HepG2 (cell line): ENCODE results near the gene ATP5F1E. TPM values are rescaled to one million over a fixed set of nuclear protein-coding genes. Genes with fewer than 3 reads are reported as not detected.
A peak's percentile ranks its signal among the peaks of the same experiment; 100 is the strongest.

Experiments
- ATAC-seq: fragments of 200-7000 bp; cut with Tn5 transposase; 3 replicates; pipeline ENCODE4 v1.9.1; 2020; ENCODE audit warnings: mild to moderate bottlenecking, moderate library complexity
- Bru-seq: library from RNA; stranded (reverse); fragments of 400-500 nt; gene quantifications from one replicate; lab custom pipeline; 2021; lab: Mats Ljungman, UMichigan
- BruChase-seq, 2 experiments: library from RNA; stranded (reverse); fragments of 400-500 nt; gene quantifications; one replicate each; lab custom pipeline; 2021; lab: Mats Ljungman, UMichigan
- BruUV-seq: library from RNA; stranded (reverse); fragments of 400-500 nt; replicated peaks from 2 replicates; lab custom pipeline; 2021; lab: Mats Ljungman, UMichigan
- CTCF ChIA-PET: fragments of 300-600 bp; formaldehyde crosslinking; extraction: SDS; loops from one replicate; lab custom pipeline; 2021; ENCODE audit warnings: low total read pairs, inconsistent platforms, low intra/inter-chr PET ratio; lab: Yijun Ruan, JAX
- POLR2A ChIA-PET: fragments of 350-600 bp; sonication (Branson Sonifier 250); formaldehyde crosslinking; loops from one replicate; lab custom pipeline; 2020; ENCODE audit warnings: antibody characterized with exemption, inconsistent platforms; lab: Yijun Ruan, JAX
- DNase-seq: peaks from one replicate; pipeline ENCODE4 v3.0.0-alpha.2; 2015; ENCODE audit warnings: low spot score
- FAIRE-seq: peaks from 3 replicates; lab custom pipeline; 2011; peaks lifted over from hg19 to GRCh38; lab: Jason Lieb, UNC
- H2AFZ ChIP-seq: one replicate; pipeline ENCODE4 v1.6.1; 2011; ENCODE audit warnings: low read length, inconsistent platforms
- H3K27ac ChIP-seq: fragments of 300-600 bp; 3 replicates; pipeline ENCODE4 v1.8.0; 2011; ENCODE audit warnings: mixed run types, mild to moderate bottlenecking, mixed read lengths, low read length, inconsistent platforms; ENCODE audit not compliant: insufficient read depth; ENCODE audit errors: extremely low read length
- H3K27me3 ChIP-seq, 2 experiments: fragments of 200-600 bp in 1 of 2; 2 replicates in 1 of 2; 3 replicates in 1 of 2; pipeline versions ENCODE4 v1.6.0 to v1.8.0; 2011; ENCODE audit warnings: low read length in 2 of 2, mild to moderate bottlenecking in 2 of 2, moderate library complexity in 2 of 2, inconsistent platforms in 1 of 2; ENCODE audit not compliant: insufficient read depth in 2 of 2, control insufficient read depth in 1 of 2
- H3K36me3 ChIP-seq, 2 experiments: fragments of 200-600 bp in 1 of 2; replicated peaks in 1 of 2; 2 replicates in 1 of 2; 3 replicates in 1 of 2; pipeline versions ENCODE4 v1.5.1 to v1.8.0; 2011; ENCODE audit warnings: low read length in 2 of 2, inconsistent platforms in 1 of 2; ENCODE audit not compliant: insufficient read depth in 2 of 2, control insufficient read depth in 1 of 2
- H3K4me1 ChIP-seq: 2 replicates; pipeline ENCODE4 v1.5.1; 2012; ENCODE audit warnings: low read length, inconsistent platforms; ENCODE audit not compliant: insufficient read depth
- H3K4me2 ChIP-seq: 2 replicates; pipeline ENCODE4 v1.6.0; 2011; ENCODE audit warnings: low read depth, low read length, inconsistent platforms
- H3K4me3 ChIP-seq, 3 experiments: fragments of 200-600 bp in 1 of 3; sonication (generic), shearing (Covaris generic) in 1 of 3; replicated peaks in 1 of 3; 2 replicates each; pipeline ENCODE4 v1.5.1; 2011 to 2016; ENCODE audit warnings: low read length in 3 of 3, inconsistent platforms in 2 of 3, low read depth in 2 of 3, mild to moderate bottlenecking in 2 of 3, control low read depth in 1 of 3, mixed read lengths in 1 of 3; ENCODE audit not compliant: insufficient read depth in 1 of 3
- H3K79me2 ChIP-seq: one replicate; pipeline ENCODE4 v1.6.1; 2011; ENCODE audit warnings: low read length, inconsistent platforms; ENCODE audit not compliant: insufficient read depth
- H3K9ac ChIP-seq: 2 replicates; pipeline ENCODE4 v1.6.0; 2011; ENCODE audit warnings: mild to moderate bottlenecking, low read depth, low read length, inconsistent platforms; ENCODE audit not compliant: insufficient read depth
- H3K9me3 ChIP-seq: 2 replicates; pipeline ENCODE4 v1.5.1; 2012; ENCODE audit warnings: mild to moderate bottlenecking, low read length
- H4K20me1 ChIP-seq: 2 replicates; pipeline ENCODE4 v1.6.0; 2011; ENCODE audit warnings: inconsistent platforms, mild to moderate bottlenecking, low read length, moderate library complexity; ENCODE audit not compliant: insufficient read depth
- BHLHE40 ChIP-seq: IDR thresholded peaks from 2 replicates; pipeline ENCODE4 v1.6.1; 2011; ENCODE audit warnings: low read length, improper control_type of control experiment
- HNRNPL ChIP-seq: fragments of 200-400 bp; formaldehyde crosslinking; IDR thresholded peaks from 2 replicates; pipeline ENCODE4 v1.6.1; 2017; ENCODE audit warnings: mild to moderate bottlenecking, low read depth, low read length
- LCORL ChIP-seq, 2 experiments: fragments of 450-650 bp in 1 of 2; sonication (generic) in 1 of 2; formaldehyde crosslinking in 1 of 2; IDR thresholded peaks; 2 replicates each; pipeline versions ENCODE4 v1.5.0 to v1.6.1; 2017 to 2020; ENCODE audit warnings: antibody characterized with exemption in 1 of 2, missing genetic modification reagents in 1 of 2
- RBFOX2 ChIP-seq: fragments of 200-400 bp; formaldehyde crosslinking; IDR thresholded peaks from 2 replicates; pipeline ENCODE4 v1.6.1; 2017; ENCODE audit warnings: low read depth, mild to moderate bottlenecking, low read length
- XRCC5 ChIP-seq: fragments of 200-400 bp; formaldehyde crosslinking; optimal IDR thresholded peaks from 2 replicates; pipeline ENCODE3; 2017; ENCODE audit warnings: mild to moderate bottlenecking, low read length
- ZFP37 ChIP-seq: sonication (generic); formaldehyde crosslinking; IDR thresholded peaks from 2 replicates; pipeline ENCODE4 v1.4.0; 2020; ENCODE audit warnings: missing genetic modification reagents, borderline replicate concordance
- ZFP82 ChIP-seq: sonication (generic); formaldehyde crosslinking; IDR thresholded peaks from 2 replicates; pipeline ENCODE4 v1.5.1; 2020; ENCODE audit warnings: mild to moderate bottlenecking, missing genetic modification reagents, borderline replicate concordance
- ZNF180 ChIP-seq: sonication (generic); formaldehyde crosslinking; IDR thresholded peaks from 2 replicates; pipeline ENCODE4 v1.4.0; 2020; ENCODE audit warnings: low read depth, missing genetic modification reagents, borderline replicate concordance
- ZNF331 ChIP-seq: sonication (generic); formaldehyde crosslinking; IDR thresholded peaks from 2 replicates; pipeline ENCODE4 v1.4.0; 2020; ENCODE audit warnings: missing genetic modification reagents
- ZNF432 ChIP-seq: sonication (generic); formaldehyde crosslinking; IDR thresholded peaks from 2 replicates; pipeline ENCODE4 v1.5.0; 2020; ENCODE audit warnings: missing genetic modification reagents, mild to moderate bottlenecking, borderline replicate concordance
- WGBS: methylation state at CpG from one replicate; pipeline ENCODE4 v1.1.6; 2017; ENCODE audit warnings: low lambda C conversion rate; 5-methylcytosine and 5-hydroxymethylcytosine counted together
- in situ Hi-C: cut with HindIII; loops from 2 replicates; pipeline ENCODE4 v1.10.0; 2017; ENCODE audit warnings: low pct_unique_long_range_greater_than_20kb; ENCODE audit not compliant: extremely low pct_ligation_motif_present
- intact Hi-C: fragments of 100-400 bp; cut with micrococcal nuclease; formaldehyde crosslinking; loops from one replicate; pipeline ENCODE4 v1.10.0; 2022; ENCODE audit not compliant: unreplicated experiment
- long read RNA-seq, 2 experiments: library from RNA in 1 of 2; library from polyadenylated mRNA in 1 of 2; stranded (forward) in 1 of 2; unstranded in 1 of 2; transcript quantifications; one replicate each; pipeline ENCODE4 v2.0.0, GENCODE V29; 2019 to 2022
- polyA minus RNA-seq, 3 experiments: library from RNA; depleted of rRNA, polyadenylated mRNA; stranded (reverse); fragments of >200 nt; gene quantifications; 2 replicates each; pipeline ENCODE4 v1.2.3, GENCODE V29; 2011; ENCODE audit warnings: low replicate concordance in 1 of 3
- polyA plus RNA-seq, 8 experiments: library from polyadenylated mRNA; depleted of rRNA in 3 of 8; stranded (reverse) in 7 of 8; unstranded in 1 of 8; fragments of >200 nt; fragmentation: Illumina TruSeq in 4 of 8; extraction: Trizol in 4 of 8; gene quantifications; 2 replicates each; pipeline versions ENCODE4 v1.2.1 to v1.2.3, GENCODE V29; 2011 to 2016; ENCODE audit warnings: low read depth in 4 of 8, missing spikeins in 1 of 8, mixed read lengths in 1 of 8; ENCODE audit not compliant: insufficient read depth in 1 of 8
- total RNA-seq, 5 experiments: library from RNA; depleted of rRNA; stranded (reverse); fragments of >200 nt; fragmentation: Illumina TruSeq; extraction: Trizol; gene quantifications; 2 replicates each; pipeline ENCODE4 v1.2.3, GENCODE V29; 2016; ENCODE audit warnings: low read depth in 1 of 5
- TF ChIP-seq, protein P1 (sequence below): sonication (generic); formaldehyde crosslinking; IDR thresholded peaks from 2 replicates; pipeline ENCODE4 v1.4.0; 2020; ENCODE audit warnings: mild to moderate bottlenecking, missing genetic modification reagents
- TF ChIP-seq, protein P2 (sequence below): sonication (generic); formaldehyde crosslinking; IDR thresholded peaks from 2 replicates; pipeline ENCODE4 v1.8.0; 2022; ENCODE audit warnings: mild to moderate bottlenecking, missing genetic modification reagents, borderline replicate concordance

ATP5F1E gene
- total RNA-seq (2016; rRNA removed; fragmentation: Illumina TruSeq; extraction: Trizol) (134 and 163 TPM in 2 replicates), polyA plus RNA-seq (2011; rRNA removed) (99.9 and 121 TPM in 2 replicates), polyA minus RNA-seq (2011; rRNA and poly(A)+ RNA removed; ENCODE audit: low replicate concordance) (19.0 and 25.4 TPM in 2 replicates), Bru-seq, nascent RNA (percentile 98 among the genes with signal in this experiment), BruChase-seq, experiment 1, labeled RNA remaining after a 6-hour chase (percentile 80 among the genes with signal in this experiment), BruChase-seq, experiment 2, labeled RNA remaining after a 2-hour chase (percentile 83 among the genes with signal in this experiment)
- 136 and 187 TPM in 2 replicates for total RNA-seq (2016; cell fraction: cytosol; rRNA removed; fragmentation: Illumina TruSeq; extraction: Trizol; ENCODE audit: low read depth)
- total RNA-seq (2016; cell fraction: insoluble cytoplasmic fraction; rRNA removed; fragmentation: Illumina TruSeq; extraction: Trizol) = 135 and 172 TPM in 2 replicates
- total RNA-seq (2016; cell fraction: membrane; rRNA removed; fragmentation: Illumina TruSeq; extraction: Trizol) = 188 and 230 TPM in 2 replicates
- 74.5 and 76.2 TPM in 2 replicates for total RNA-seq (2016; cell fraction: nucleus; rRNA removed; fragmentation: Illumina TruSeq; extraction: Trizol)
- polyA plus RNA-seq (2011; cell fraction: cytosol; rRNA removed) = 40.4 and 46.7 TPM in 2 replicates
- polyA plus RNA-seq (2011; cell fraction: nucleus; rRNA removed) = 11.8 and 17.3 TPM in 2 replicates
- 85.8 and 145 TPM in 2 replicates for polyA plus RNA-seq (2012)
- polyA plus RNA-seq (2016; cell fraction: cytosol; fragmentation: Illumina TruSeq; extraction: Trizol; ENCODE audit: low read depth) = 146 and 191 TPM in 2 replicates
- polyA plus RNA-seq (2016; cell fraction: insoluble cytoplasmic fraction; fragmentation: Illumina TruSeq; extraction: Trizol; ENCODE audit: low read depth) = 167 and 175 TPM in 2 replicates
- polyA plus RNA-seq (2016; cell fraction: membrane; fragmentation: Illumina TruSeq; extraction: Trizol; ENCODE audit: low read depth) = 151 and 201 TPM in 2 replicates
- 88.7 and 95.7 TPM in 2 replicates for polyA plus RNA-seq (2016; cell fraction: nucleus; fragmentation: Illumina TruSeq; extraction: Trizol; ENCODE audit: insufficient read depth, low read depth)
- 21.2 and 23.6 TPM in 2 replicates for polyA minus RNA-seq (2011; cell fraction: cytosol; rRNA and poly(A)+ RNA removed)
- polyA minus RNA-seq (2011; cell fraction: nucleus; rRNA and poly(A)+ RNA removed) = 61.4 and 62.2 TPM in 2 replicates
- long read RNA-seq, experiment 1, transcript ATP5F1E-201 (3 exons, 3,665 nt) = major isoform, 1,049 of 1,052 reads
- long read RNA-seq, experiment 1, partial matches to known transcripts = 0 of 1,052 reads
- long read RNA-seq, experiment 1, other reads (novel, unspliced or antisense) = 2 of 1,052 reads
- long read RNA-seq, experiment 2, transcript ATP5F1E-201 (3 exons, 3,665 nt) = major isoform, 884 of 897 reads
- long read RNA-seq, experiment 2, partial matches to known transcripts = 7 of 897 reads
- long read RNA-seq, experiment 2, other reads (novel, unspliced or antisense) = 4 of 897 reads

DNA sequence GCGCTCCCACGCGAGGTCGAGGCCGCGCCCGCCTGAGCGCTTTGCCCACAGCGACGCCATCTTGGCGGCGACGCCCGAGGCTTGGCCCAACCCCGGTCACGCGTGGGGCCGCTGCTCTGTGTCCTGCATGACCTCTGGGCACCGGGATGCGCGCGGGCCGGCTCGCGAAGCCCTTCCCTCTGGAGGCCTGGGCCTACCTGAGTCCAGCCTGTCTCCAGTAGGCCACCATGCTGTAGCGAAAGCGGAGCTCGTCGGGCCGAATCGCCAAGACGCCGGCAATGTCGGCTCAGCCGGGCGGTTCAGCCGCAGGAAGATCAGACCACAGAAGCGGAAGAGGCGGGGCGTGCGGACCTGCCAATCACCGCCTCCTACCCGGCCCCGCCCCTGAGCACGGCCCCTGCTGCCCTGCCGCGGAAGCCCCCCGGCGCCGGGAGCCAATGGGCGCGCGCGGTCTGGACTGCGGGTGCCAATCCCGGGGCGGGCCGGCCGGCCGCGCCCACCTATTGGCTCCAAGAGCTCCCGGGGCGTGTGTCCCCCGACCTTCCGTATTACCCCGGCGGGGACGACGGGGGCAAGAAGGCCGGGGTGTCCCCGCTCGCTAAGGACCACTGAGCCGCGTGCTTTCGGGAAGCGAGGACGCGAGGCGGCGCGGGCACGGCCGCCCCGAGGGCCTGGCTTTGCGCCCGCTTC is at the start of gene ATP5F1E:
Gene ATP5F1E, minus strand, starts transcription at position 313 of the 690 bp plus-strand sequence. Its CDS starts 84 bp downstream, at position 229.
- H3K36me3 ChIP-seq = peaks cover 11 to 23% of the 10 kb centered on the region in 2 experiments
- H3K27me3 ChIP-seq = no peaks in the 10 kb centered on the region; a peak in 1 of 5 replicates
- no peaks in the 10 kb centered on the region for H3K9me3 ChIP-seq
- H3K4me3 ChIP-seq = peak within 1 kb of the TSS; percentile 78 to 97 (median 93)
- in situ Hi-C loops (no loop called here), intact Hi-C loops (loop anchor here (1.0 to 5.0 kb wide), 4 partner anchors 16 to 139 kb away; partner anchors contain the start of gene NELFCD)
- DNase-seq = peak; percentile 95
- ChIA-PET POLR2A (interaction anchor here (0.6 to 3.7 kb wide), 32 partner anchors 8 to 643 kb away, joined by 3 to 68 read pairs (median 6); partner anchors contain the start of genes NELFCD, PRELID3B, STX16 and TUBB1), CTCF (no interaction called here)
- H3K4me1 ChIP-seq = peaks cover 52% of the 10 kb centered on the region
- WGBS = 1% methylated on average over 13 of the region's 86 CpGs
- no TSS peak for BruUV-seq
- peak within 1 kb of the TSS; percentile 93 for H3K9ac ChIP-seq
- ATAC-seq = peak; percentile 99
- peak within 1 kb of the TSS; percentile 86 for H2AFZ ChIP-seq
- H3K27ac ChIP-seq = peak within 1 kb of the TSS; percentile 68
- peaks cover 50% of the 10 kb centered on the region for H3K79me2 ChIP-seq
- H4K20me1 ChIP-seq = peaks cover 15% of the 10 kb centered on the region; the same call in 1 of the 2 replicates
- FAIRE-seq = no peak
- peak within 1 kb of the TSS; percentile 97 for H3K4me2 ChIP-seq
- TF ChIP-seq RBFOX2 (peak; percentile 100), ZFP82 (CRISPR knock-in tag) (peak; percentile 99), ZFP37 (CRISPR knock-in tag) (peak; percentile 53), ZNF432 (0 out of 2 replicates have a peak, but pooled peaks have one; percentile 14), ZNF331 (CRISPR knock-in tag) (peak; percentile 100), ZNF180 (CRISPR knock-in tag) (0 out of 2 replicates have a peak, but pooled peaks have one; percentile 14), XRCC5 (peak; percentile 90), LCORL (IDR thresholded peaks at IDR 0.05) (no peak), LCORL (CRISPR knock-in tag; IDR thresholded peaks at IDR 0.05) (peak; percentile 85), HNRNPL (0 out of 2 replicates have a peak, but pooled peaks have one; percentile 3), BHLHE40 (0 out of 2 replicates have a peak, but pooled peaks have one; percentile 38)
- TF ChIP-seq, protein P1, sequence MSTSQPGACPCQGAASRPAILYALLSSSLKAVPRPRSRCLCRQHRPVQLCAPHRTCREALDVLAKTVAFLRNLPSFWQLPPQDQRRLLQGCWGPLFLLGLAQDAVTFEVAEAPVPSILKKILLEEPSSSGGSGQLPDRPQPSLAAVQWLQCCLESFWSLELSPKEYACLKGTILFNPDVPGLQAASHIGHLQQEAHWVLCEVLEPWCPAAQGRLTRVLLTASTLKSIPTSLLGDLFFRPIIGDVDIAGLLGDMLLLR (CRISPR knock-in tag) = peak; percentile 97
- TF ChIP-seq, protein P2, sequence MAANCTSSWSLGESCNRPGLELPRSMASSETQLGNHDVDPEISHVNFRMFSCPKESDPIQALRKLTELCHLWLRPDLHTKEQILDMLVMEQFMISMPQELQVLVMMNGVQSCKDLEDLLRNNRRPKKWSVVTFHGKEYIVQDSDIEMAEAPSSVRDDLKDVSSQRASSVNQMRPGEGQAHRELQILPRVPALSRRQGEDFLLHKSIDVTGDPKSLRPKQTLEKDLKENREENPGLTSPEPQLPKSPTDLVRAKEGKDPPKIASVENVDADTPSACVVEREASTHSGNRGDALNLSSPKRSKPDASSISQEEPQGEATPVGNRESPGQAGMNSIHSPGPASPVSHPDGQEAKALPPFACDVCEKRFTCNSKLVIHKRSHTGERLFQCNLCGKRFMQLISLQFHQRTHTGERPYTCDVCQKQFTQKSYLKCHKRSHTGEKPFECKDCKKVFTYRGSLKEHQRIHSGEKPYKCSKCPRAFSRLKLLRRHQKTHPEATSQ (CRISPR knock-in tag) = no peak; the same call in 1 of the 2 replicates
